Osteocyte (in vitro differentiated cells): ENCODE measurements around the gene NGB. TPM values are rescaled to one million over a fixed set of nuclear protein-coding genes. Genes with fewer than 3 reads are reported as not detected.

Source experiments
- DNase-seq: peaks from one replicate; pipeline ENCODE4 v3.0.0; 2021; ENCODE audit warnings: mixed read lengths; ENCODE audit not compliant: unreplicated experiment; ENCODE audit errors: extremely low spot score
- H3K27ac Mint-ChIP-seq: one replicate; pipeline ENCODE4 v1.8.0; 2021; ENCODE audit warnings: mild to moderate bottlenecking, mixed read lengths; ENCODE audit not compliant: unreplicated experiment
- H3K27me3 Mint-ChIP-seq: one replicate; pipeline ENCODE4 v1.8.0; 2021; ENCODE audit warnings: mixed read lengths; ENCODE audit not compliant: unreplicated experiment
- H3K36me3 Mint-ChIP-seq: one replicate; pipeline ENCODE4 v1.8.0; 2021; ENCODE audit warnings: mixed read lengths; ENCODE audit not compliant: unreplicated experiment
- H3K4me1 Mint-ChIP-seq: one replicate; pipeline ENCODE4 v1.8.0; 2021; ENCODE audit warnings: mixed read lengths; ENCODE audit not compliant: unreplicated experiment
- H3K4me3 Mint-ChIP-seq: one replicate; pipeline ENCODE4 v1.8.0; 2021; ENCODE audit warnings: mild to moderate bottlenecking, moderate library complexity, mixed read lengths; ENCODE audit not compliant: unreplicated experiment
- H3K9me3 Mint-ChIP-seq: one replicate; pipeline ENCODE4 v1.8.0; 2021; ENCODE audit warnings: mixed read lengths; ENCODE audit not compliant: unreplicated experiment
- total RNA-seq: library from RNA; stranded (reverse); gene quantifications from 2 replicates; pipeline ENCODE4 v1.2.1, GENCODE V29; 2021
- TF ChIP-seq, protein P1 (sequence below): fragments of 200-600 bp; sonication (generic); IDR thresholded peaks from 2 replicates; pipeline ENCODE4 v1.5.0; 2021; ENCODE audit warnings: antibody characterized with exemption, mild to moderate bottlenecking, moderate library complexity

NGB gene
- total RNA-seq, 1 donor from 2014 or later, result not detected

DNA sequence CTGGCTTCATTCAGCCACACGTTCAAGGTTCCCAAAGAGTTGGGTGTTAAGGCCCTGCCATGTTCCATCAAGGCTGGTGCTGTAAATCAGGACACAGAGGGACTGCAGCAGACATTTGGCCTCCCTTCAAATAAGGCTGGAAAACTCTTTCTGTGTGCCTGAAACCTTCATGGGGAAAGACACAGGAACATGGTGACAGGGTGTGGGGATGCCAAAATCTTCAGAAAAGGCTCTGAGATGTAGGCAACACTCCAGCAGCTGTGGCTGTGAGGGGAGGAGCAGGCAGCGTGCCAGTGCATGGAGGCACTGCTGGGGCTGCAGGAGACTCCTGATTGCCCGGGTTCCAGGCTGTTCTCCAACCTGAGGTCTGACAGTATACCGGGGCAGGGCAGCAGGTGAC lies 34.7 kb upstream of the NGB start:
- Mint-ChIP-seq H3K27ac (peak overlapping the region; percentile 92), H3K27me3 (no peaks in the 10 kb centered on the region), H3K4me1 (peaks cover 48% of the 10 kb centered on the region), H3K36me3 (peaks cover 3% of the 10 kb centered on the region), H3K4me3 (no peak overlapping the region), H3K9me3 (no peaks in the 10 kb centered on the region)
- TF ChIP-seq, protein P1, sequence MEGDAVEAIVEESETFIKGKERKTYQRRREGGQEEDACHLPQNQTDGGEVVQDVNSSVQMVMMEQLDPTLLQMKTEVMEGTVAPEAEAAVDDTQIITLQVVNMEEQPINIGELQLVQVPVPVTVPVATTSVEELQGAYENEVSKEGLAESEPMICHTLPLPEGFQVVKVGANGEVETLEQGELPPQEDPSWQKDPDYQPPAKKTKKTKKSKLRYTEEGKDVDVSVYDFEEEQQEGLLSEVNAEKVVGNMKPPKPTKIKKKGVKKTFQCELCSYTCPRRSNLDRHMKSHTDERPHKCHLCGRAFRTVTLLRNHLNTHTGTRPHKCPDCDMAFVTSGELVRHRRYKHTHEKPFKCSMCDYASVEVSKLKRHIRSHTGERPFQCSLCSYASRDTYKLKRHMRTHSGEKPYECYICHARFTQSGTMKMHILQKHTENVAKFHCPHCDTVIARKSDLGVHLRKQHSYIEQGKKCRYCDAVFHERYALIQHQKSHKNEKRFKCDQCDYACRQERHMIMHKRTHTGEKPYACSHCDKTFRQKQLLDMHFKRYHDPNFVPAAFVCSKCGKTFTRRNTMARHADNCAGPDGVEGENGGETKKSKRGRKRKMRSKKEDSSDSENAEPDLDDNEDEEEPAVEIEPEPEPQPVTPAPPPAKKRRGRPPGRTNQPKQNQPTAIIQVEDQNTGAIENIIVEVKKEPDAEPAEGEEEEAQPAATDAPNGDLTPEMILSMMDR, result no peak
- DNase-seq, result no peak

DNA sequence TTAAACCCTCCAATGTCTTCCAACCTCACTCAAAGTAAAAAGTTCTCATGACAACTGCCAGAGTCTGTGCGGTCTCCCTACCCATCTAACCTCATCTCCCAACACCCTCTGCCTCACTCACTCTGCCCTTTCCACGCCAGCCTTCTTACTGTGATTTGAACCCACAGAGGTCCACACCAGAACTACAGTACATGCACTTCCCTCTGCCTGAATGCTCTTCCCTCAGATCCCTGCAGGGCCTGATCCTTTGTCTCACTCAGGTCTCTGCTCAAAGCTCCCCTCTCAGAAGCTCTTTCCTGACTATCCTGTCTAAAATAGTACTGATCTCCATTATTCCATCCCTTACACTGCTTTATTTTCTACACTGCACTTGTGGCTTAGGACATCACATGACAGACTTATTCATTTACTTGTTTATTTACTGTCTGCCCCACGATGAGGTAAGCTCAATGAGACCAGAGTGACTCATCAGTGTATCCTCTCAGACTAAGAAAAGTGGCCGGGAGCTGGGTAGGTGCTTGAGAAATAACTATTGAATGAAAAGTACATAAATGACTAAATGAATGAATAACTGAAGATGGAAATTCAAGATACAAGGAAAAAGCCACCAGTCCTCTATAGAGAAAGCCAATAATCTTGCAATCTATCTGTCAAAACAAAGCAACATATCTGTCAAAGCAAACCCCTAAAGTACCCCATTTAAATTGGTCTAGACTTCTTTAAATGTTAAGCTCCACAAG lies 32.6 kb upstream of the NGB start:
- peaks cover 5% of the 10 kb centered on the region for H3K36me3 Mint-ChIP-seq
- no peak for DNase-seq
- H3K4me3 Mint-ChIP-seq, result no peak overlapping the region
- peak overlapping the region; percentile 79 for H3K27ac Mint-ChIP-seq
- H3K9me3 Mint-ChIP-seq, result no peaks in the 10 kb centered on the region
- TF ChIP-seq, protein P1, result no peak
- H3K27me3 Mint-ChIP-seq, result no peaks in the 10 kb centered on the region
- peaks cover 48% of the 10 kb centered on the region for H3K4me1 Mint-ChIP-seq

GRCh38 chr14:77302926-77303325 lies 31.9 kb upstream of the NGB start:
- TF ChIP-seq, protein P1, result no peak
- H3K4me3 Mint-ChIP-seq, result no peak overlapping the region
- H3K36me3 Mint-ChIP-seq, result peaks cover 11% of the 10 kb centered on the region
- no peaks in the 10 kb centered on the region for H3K9me3 Mint-ChIP-seq
- no peak for DNase-seq
- H3K4me1 Mint-ChIP-seq, result peaks cover 47% of the 10 kb centered on the region
- H3K27me3 Mint-ChIP-seq, result no peaks in the 10 kb centered on the region
- peak overlapping the region; percentile 79 for H3K27ac Mint-ChIP-seq

GRCh38 chr14:77301103-77301502 lies 30.1 kb upstream of the NGB start:
- Mint-ChIP-seq H3K4me3 (no peak overlapping the region), H3K36me3 (peaks cover 18% of the 10 kb centered on the region), H3K27me3 (no peaks in the 10 kb centered on the region), H3K27ac (peak overlapping the region; percentile 51), H3K4me1 (peaks cover 29% of the 10 kb centered on the region), H3K9me3 (no peaks in the 10 kb centered on the region)
- peak; percentile 88 for DNase-seq
- TF ChIP-seq, protein P1, result peak; percentile 81

DNA sequence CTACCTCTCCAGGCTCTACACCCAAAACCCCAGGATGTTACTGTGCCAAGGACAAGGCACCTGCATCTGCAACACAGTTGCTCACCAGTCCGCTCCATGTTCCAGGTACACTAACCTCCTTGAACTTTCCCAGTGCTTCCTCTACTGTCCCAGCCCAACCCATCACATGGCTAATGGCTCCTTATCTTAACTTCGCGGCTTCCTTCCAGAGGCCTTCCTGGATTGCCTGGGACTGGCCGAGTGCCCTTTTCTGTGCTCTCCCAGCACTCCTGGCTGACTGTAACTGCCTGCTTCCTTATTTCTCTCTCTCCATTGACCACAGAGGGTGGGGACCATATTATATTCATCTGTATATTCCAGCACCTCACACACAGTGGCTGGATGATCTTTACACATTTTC lies 28.8 kb upstream of the NGB start:
- Mint-ChIP-seq H3K9me3 (no peaks in the 10 kb centered on the region), H3K36me3 (peaks cover 23% of the 10 kb centered on the region), H3K27me3 (no peaks in the 10 kb centered on the region), H3K4me3 (no peak overlapping the region), H3K4me1 (peaks cover 26% of the 10 kb centered on the region), H3K27ac (no peak overlapping the region)
- DNase-seq, result no peak
- TF ChIP-seq, protein P1, result no peak
